GM23248 (cell line): ENCODE results near the gene CFAP92. TPM values are rescaled to one million over a fixed set of nuclear protein-coding genes. Genes with fewer than 3 reads are reported as not detected.

Experiments
- DNase-seq: peaks from one replicate; pipeline ENCODE4 v3.0.0-alpha.2; 2015
- H2AFZ ChIP-seq: fragments of 200-600 bp; sonication (generic); 2 replicates; pipeline ENCODE4 v1.6.1; 2016; ENCODE audit warnings: antibody characterized with exemption
- H3F3A ChIP-seq: fragments of 200-600 bp; sonication (generic); 2 replicates; pipeline ENCODE4 v1.6.1; 2016; ENCODE audit warnings: mild to moderate bottlenecking, antibody characterized with exemption, mixed run types; ENCODE audit not compliant: insufficient read depth
- H3K27ac ChIP-seq: fragments of 200-600 bp; sonication (generic); 2 replicates; pipeline ENCODE4 v1.5.1; 2016; ENCODE audit warnings: mild to moderate bottlenecking
- H3K27me3 ChIP-seq: fragments of 200-600 bp; sonication (generic); replicated peaks from 2 replicates; pipeline ENCODE4 v1.6.1; 2016; ENCODE audit warnings: mild to moderate bottlenecking; ENCODE audit not compliant: insufficient read depth
- H3K36me3 ChIP-seq: fragments of 200-600 bp; sonication (generic); 2 replicates; pipeline ENCODE4 v1.6.1; 2016; ENCODE audit warnings: low read depth, mild to moderate bottlenecking
- H3K4me1 ChIP-seq: fragments of 200-600 bp; sonication (generic); 2 replicates; pipeline ENCODE4 v1.6.1; 2016; ENCODE audit warnings: mild to moderate bottlenecking; ENCODE audit not compliant: insufficient read depth
- H3K4me2 ChIP-seq: fragments of 200-600 bp; sonication (generic); one replicate; pipeline ENCODE4 v1.6.1; 2016; ENCODE audit warnings: mild to moderate bottlenecking; ENCODE audit not compliant: unreplicated experiment
- H3K4me3 ChIP-seq: fragments of 200-600 bp; sonication (generic); 2 replicates; pipeline ENCODE4 v1.5.1; 2016; ENCODE audit warnings: mild to moderate bottlenecking
- H3K79me2 ChIP-seq: fragments of 200-600 bp; sonication (generic); 2 replicates; pipeline ENCODE4 v1.6.1; 2016; ENCODE audit warnings: mild to moderate bottlenecking; ENCODE audit not compliant: insufficient read depth
- H3K9ac ChIP-seq: fragments of 200-600 bp; sonication (generic); 2 replicates; pipeline ENCODE4 v1.6.1; 2016; ENCODE audit warnings: mild to moderate bottlenecking
- H3K9me2 ChIP-seq: fragments of 200-600 bp; sonication (generic); 2 replicates; pipeline ENCODE4 v1.6.1; 2016; ENCODE audit warnings: mixed run types, mild to moderate bottlenecking, moderate library complexity; ENCODE audit not compliant: insufficient read depth
- H3K9me3 ChIP-seq: fragments of 200-600 bp; sonication (generic); one replicate; pipeline ENCODE4 v1.6.1; 2017; ENCODE audit warnings: low read depth
- H4K20me1 ChIP-seq: fragments of 200-600 bp; sonication (generic); 2 replicates; pipeline ENCODE4 v1.6.0; 2016; ENCODE audit not compliant: insufficient read depth
- EZH2 ChIP-seq: fragments of 200-600 bp; sonication (generic); IDR thresholded peaks from 2 replicates; pipeline ENCODE4 v1.6.1; 2018; ENCODE audit warnings: antibody characterized with exemption, mild to moderate bottlenecking; ENCODE audit not compliant: insufficient read depth, poor library complexity, severe bottlenecking
- EZH2phosphoT487 ChIP-seq: fragments of 200-600 bp; sonication (generic); IDR thresholded peaks from 2 replicates; pipeline ENCODE4 v1.6.1; 2018; ENCODE audit warnings: antibody characterized with exemption, moderate library complexity, mild to moderate bottlenecking, low read depth; ENCODE audit not compliant: insufficient read depth
- WGBS, 2 experiments: methylation state at CpG; one replicate each; pipeline ENCODE4 v1.1.6; 2015 to 2017; ENCODE audit warnings: low lambda C conversion rate in 2 of 2, low coverage in 1 of 2; ENCODE audit errors: missing lambda C conversion rate in 2 of 2; 5-methylcytosine and 5-hydroxymethylcytosine counted together
- in situ Hi-C: fragments of 300-500 bp; cut with MboI; formaldehyde crosslinking; loops from 2 replicates; pipeline ENCODE4 v1.15.0; 2020
- polyA plus RNA-seq: library from polyadenylated mRNA; unstranded; fragments of >200 nt; fragmentation: Nextera tagmentation; extraction: Ambion mirVana; gene quantifications from 2 replicates; pipeline ENCODE4 v1.2.1, GENCODE V29; 2016
- small RNA-seq: library from RNA; depleted of rRNA; stranded (forward); fragments of <200 nt; gene quantifications from one replicate; pipeline ENCODE3, GENCODE V24; 2014; ENCODE audit warnings: low read depth, low replicate concordance
- total RNA-seq: library from RNA; depleted of rRNA; stranded (reverse); fragments of >200 nt; shearing (Covaris generic); gene quantifications from 2 replicates; pipeline ENCODE4 v1.2.3, GENCODE V29; 2014; rRNA removed

CFAP92 gene
- total and polyA plus RNA-seq, 2 experiments from 2014 or later, result not detected

DNA sequence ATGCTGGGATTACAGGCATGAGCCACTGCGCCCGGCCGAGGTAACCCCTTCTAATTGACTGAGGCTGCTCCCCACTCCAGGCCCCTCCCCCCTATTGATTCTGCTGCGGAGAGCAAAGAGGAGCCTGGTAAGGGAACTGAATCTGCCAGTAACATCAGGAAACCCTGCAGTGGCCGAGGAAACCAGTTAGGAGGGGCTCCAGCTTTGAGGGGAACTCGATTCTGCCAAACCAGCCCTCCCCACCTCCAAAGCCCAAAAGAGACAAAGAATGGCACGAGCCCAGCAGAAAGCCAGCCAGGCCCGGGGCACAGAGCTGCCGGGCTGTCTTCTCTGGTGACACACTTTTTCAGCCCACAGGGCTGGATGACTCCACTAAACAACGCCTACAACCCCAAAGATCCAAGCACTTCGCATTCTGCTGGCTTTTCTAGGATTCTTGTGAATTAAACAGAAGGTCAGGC lies 129.5 kb downstream of the CFAP92 start:
- Histone ChIP-seq H3K27ac (no peak overlapping the region), H3K9me3 (no peaks in the 10 kb centered on the region), H3K36me3 (no peaks in the 10 kb centered on the region), H3F3A (no peaks in the 10 kb centered on the region), H3K9me2 (no peaks in the 10 kb centered on the region), H4K20me1 (no peaks in the 10 kb centered on the region), H2AFZ (no peak overlapping the region; the same call in 1 of the 2 replicates), H3K4me2 (no peak overlapping the region), H3K9ac (no peak overlapping the region), H3K79me2 (no peaks in the 10 kb centered on the region), H3K27me3 (no peaks in the 10 kb centered on the region), H3K4me3 (no peak overlapping the region), H3K4me1 (no peaks in the 10 kb centered on the region)
- DNase-seq, result peak; percentile 33
- no peak for TF ChIP-seq EZH2phosphoT487
- in situ Hi-C loops, result no loop called here
- WGBS, 2 experiments, result 43 to 54% methylated on average over 11 of the region's 11 CpGs

DNA sequence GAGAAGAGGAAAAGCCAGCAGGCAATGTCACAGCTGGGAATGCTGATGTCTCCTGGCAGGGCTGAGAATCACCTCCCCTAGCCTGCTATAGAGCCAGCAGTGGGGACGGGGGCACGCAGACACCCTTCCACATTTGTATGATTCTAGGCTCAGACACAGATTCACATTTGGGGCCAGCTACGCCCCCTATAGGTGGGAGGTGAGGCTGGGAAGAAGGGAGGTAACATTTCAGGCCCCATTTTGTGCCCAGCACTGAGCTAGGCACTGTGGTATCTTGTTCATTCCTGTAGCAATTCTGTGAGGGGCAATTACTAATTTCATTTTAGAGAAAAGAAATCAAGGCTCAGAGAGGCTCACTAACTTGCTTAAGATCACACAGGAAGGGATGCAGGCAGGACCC lies 130.3 kb downstream of the CFAP92 start:
- in situ Hi-C loops, result no loop called here
- no peak overlapping the region for H3K4me3 ChIP-seq

DNA sequence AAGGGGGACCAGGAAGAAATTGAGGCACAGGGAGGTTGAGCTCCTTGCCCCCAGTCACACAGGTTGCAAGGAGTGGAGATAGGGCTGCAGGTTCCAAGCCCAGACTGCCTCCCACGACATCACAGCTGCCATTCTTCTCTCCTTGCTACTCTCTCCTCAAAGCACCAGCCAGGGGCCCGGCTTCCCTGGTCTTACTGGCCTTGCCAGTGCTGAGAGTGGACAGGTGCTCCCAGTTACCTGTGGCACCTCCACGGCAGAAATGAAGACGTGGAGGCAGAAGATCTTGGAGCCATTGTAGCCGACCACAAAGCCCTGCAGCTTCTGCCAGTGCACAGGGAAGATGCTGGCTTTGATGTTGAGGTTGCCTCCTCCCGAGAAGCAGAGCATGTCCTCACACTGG lies 132.4 kb downstream of the CFAP92 start:
- H3F3A ChIP-seq, result no peaks in the 10 kb centered on the region
- H2AFZ ChIP-seq, result no peak overlapping the region
- in situ Hi-C loops, result no loop called here
- no peak overlapping the region for H3K4me3 ChIP-seq
- no peaks in the 10 kb centered on the region for H4K20me1 ChIP-seq
- no peak for TF ChIP-seq EZH2phosphoT487
- TF ChIP-seq EZH2, result no peak
- H3K4me2 ChIP-seq, result no peak overlapping the region
- H3K36me3 ChIP-seq, result no peaks in the 10 kb centered on the region
- H3K27ac ChIP-seq, result no peak overlapping the region
- H3K27me3 ChIP-seq, result no peaks in the 10 kb centered on the region
- DNase-seq, result no peak
- no peaks in the 10 kb centered on the region for H3K9me3 ChIP-seq
- 61 to 65% methylated on average over 6 of the region's 6 CpGs for WGBS, 2 experiments
- no peaks in the 10 kb centered on the region for H3K4me1 ChIP-seq
- no peak overlapping the region for H3K9ac ChIP-seq
- H3K9me2 ChIP-seq, result no peaks in the 10 kb centered on the region
- no peaks in the 10 kb centered on the region for H3K79me2 ChIP-seq

More for the DNA sequence above, 130.3 kb downstream of the CFAP92 start:
- Histone ChIP-seq H2AFZ (no peak overlapping the region), H3K79me2 (no peaks in the 10 kb centered on the region), H4K20me1 (no peaks in the 10 kb centered on the region), H3K9me2 (no peaks in the 10 kb centered on the region), H3K27me3 (no peaks in the 10 kb centered on the region), H3K4me2 (no peak overlapping the region), H3F3A (no peaks in the 10 kb centered on the region), H3K27ac (no peak overlapping the region), H3K9me3 (no peaks in the 10 kb centered on the region), H3K4me1 (no peaks in the 10 kb centered on the region), H3K9ac (no peak overlapping the region), H3K36me3 (no peaks in the 10 kb centered on the region)
- TF ChIP-seq EZH2phosphoT487, result no peak
- TF ChIP-seq EZH2, result no peak
- DNase-seq, result no peak
- 27 to 37% methylated on average over 3 of the region's 3 CpGs for WGBS, 2 experiments

Small RNA genes within 50 kb of the gene (small RNA-seq; reads per million reads assigned to genes)
- not detected for gene AC112484.4

Other genes starting within 250 kb of the CFAP92 start
- 22.3 and 27.3 TPM in 2 replicates for gene ACAD9, start 114.5 kb downstream of the CFAP92 start, total RNA-seq
- gene ACAD9, start 114.5 kb downstream of the CFAP92 start, polyA plus RNA-seq, result 29.7 and 32.9 TPM in 2 replicates
- not detected in 2 replicates for gene EFCC1, start 7.2 kb upstream of the CFAP92 start, total RNA-seq
- gene EFCC1, start 7.2 kb upstream of the CFAP92 start, polyA plus RNA-seq, result not detected in 2 replicates
- not detected in 2 replicates for gene GP9, start 66.7 kb upstream of the CFAP92 start, total RNA-seq
- gene GP9, start 66.7 kb upstream of the CFAP92 start, polyA plus RNA-seq, result not detected in 2 replicates
- gene RAB43, start 127.7 kb upstream of the CFAP92 start, total RNA-seq, result 19.7 and 21.6 TPM in 2 replicates
- gene RAB43, start 127.7 kb upstream of the CFAP92 start, polyA plus RNA-seq, result 6.0 and 6.9 TPM in 2 replicates
- 28.3 and 33.8 TPM in 2 replicates for gene ISY1, start 167.0 kb upstream of the CFAP92 start, total RNA-seq
- 51.3 and 51.9 TPM in 2 replicates for gene ISY1, start 167.0 kb upstream of the CFAP92 start, polyA plus RNA-seq
- 224 and 240 TPM in 2 replicates for gene CNBP, start 189.8 kb upstream of the CFAP92 start, total RNA-seq
- 373 and 386 TPM in 2 replicates for gene CNBP, start 189.8 kb upstream of the CFAP92 start, polyA plus RNA-seq